Loucy (cell line): ENCODE data around the gene BCKDK.

Source experiments
- H2AFZ ChIP-seq: fragments of 200-600 bp; sonication (generic); 2 replicates; pipeline ENCODE4 v1.6.0; 2016; ENCODE audit warnings: antibody characterized with exemption, mild to moderate bottlenecking, low read length, moderate library complexity
- H3F3A ChIP-seq: fragments of 200-600 bp; 2 replicates; pipeline ENCODE4 v1.6.0; 2016; ENCODE audit warnings: antibody characterized with exemption, low read depth, mild to moderate bottlenecking
- H3K27me3 ChIP-seq: fragments of 200-600 bp; sonication (generic); 2 replicates; pipeline ENCODE4 v1.6.1; 2014; ENCODE audit warnings: low read length, mild to moderate bottlenecking; ENCODE audit not compliant: insufficient read depth, poor library complexity, severe bottlenecking
- H3K36me3 ChIP-seq: fragments of 200-600 bp; sonication (generic); 2 replicates; pipeline ENCODE4 v1.6.1; 2016; ENCODE audit warnings: low read length; ENCODE audit not compliant: insufficient read depth
- H3K4me1 ChIP-seq: fragments of 200-600 bp; sonication (generic); 2 replicates; pipeline ENCODE4 v1.5.1; 2014; ENCODE audit warnings: low read length, mild to moderate bottlenecking; ENCODE audit not compliant: insufficient read depth, poor library complexity, severe bottlenecking
- H3K4me2 ChIP-seq: fragments of 200-600 bp; sonication (generic); 2 replicates; pipeline ENCODE4 v1.6.0; 2014; ENCODE audit warnings: antibody characterized with exemption, low read length, low read depth, mild to moderate bottlenecking; ENCODE audit not compliant: poor library complexity, severe bottlenecking
- H3K4me3 ChIP-seq: fragments of 200-600 bp; sonication (generic); 2 replicates; pipeline ENCODE4 v1.5.1; 2014; ENCODE audit warnings: low read length, mild to moderate bottlenecking, mixed read lengths; ENCODE audit not compliant: poor library complexity, severe bottlenecking
- H3K79me2 ChIP-seq: fragments of 200-600 bp; sonication (generic); 2 replicates; pipeline ENCODE4 v1.6.1; 2014; ENCODE audit warnings: low read length; ENCODE audit not compliant: insufficient read depth
- H3K9ac ChIP-seq: fragments of 200-600 bp; sonication (generic); 2 replicates; pipeline ENCODE4 v1.6.0; 2014; ENCODE audit warnings: mild to moderate bottlenecking, low read depth, low read length, moderate library complexity; ENCODE audit not compliant: poor library complexity, severe bottlenecking
- H3K9me2 ChIP-seq: fragments of 200-600 bp; sonication (generic); replicated peaks from 2 replicates; pipeline ENCODE4 v1.6.1; 2016; ENCODE audit warnings: low read depth, low read length, mixed read lengths
- H3K9me3 ChIP-seq: fragments of 200-600 bp; sonication (generic); 2 replicates; pipeline ENCODE4 v1.6.1; 2014; ENCODE audit warnings: mild to moderate bottlenecking, antibody characterized with exemption, low read length, low read depth; ENCODE audit not compliant: insufficient read depth
- H4K20me1 ChIP-seq: fragments of 200-600 bp; sonication (generic); 2 replicates; pipeline ENCODE4 v1.6.0; 2014; ENCODE audit warnings: antibody characterized with exemption, low read length, mild to moderate bottlenecking; ENCODE audit not compliant: insufficient read depth, poor library complexity, severe bottlenecking
- EZH2phosphoT487 ChIP-seq: fragments of 200-600 bp; IDR thresholded peaks from 2 replicates; pipeline ENCODE4 v1.6.1; 2018; ENCODE audit warnings: antibody characterized with exemption, mild to moderate bottlenecking, moderate library complexity, borderline replicate concordance
- TF ChIP-seq, protein P1 (sequence below): fragments of 200-600 bp; sonication (generic); conservative IDR thresholded peaks from 2 replicates; pipeline ENCODE4 v1.5.1; 2014; ENCODE audit warnings: mild to moderate bottlenecking, antibody characterized with exemption, low read length

BCKDK gene

DNA sequence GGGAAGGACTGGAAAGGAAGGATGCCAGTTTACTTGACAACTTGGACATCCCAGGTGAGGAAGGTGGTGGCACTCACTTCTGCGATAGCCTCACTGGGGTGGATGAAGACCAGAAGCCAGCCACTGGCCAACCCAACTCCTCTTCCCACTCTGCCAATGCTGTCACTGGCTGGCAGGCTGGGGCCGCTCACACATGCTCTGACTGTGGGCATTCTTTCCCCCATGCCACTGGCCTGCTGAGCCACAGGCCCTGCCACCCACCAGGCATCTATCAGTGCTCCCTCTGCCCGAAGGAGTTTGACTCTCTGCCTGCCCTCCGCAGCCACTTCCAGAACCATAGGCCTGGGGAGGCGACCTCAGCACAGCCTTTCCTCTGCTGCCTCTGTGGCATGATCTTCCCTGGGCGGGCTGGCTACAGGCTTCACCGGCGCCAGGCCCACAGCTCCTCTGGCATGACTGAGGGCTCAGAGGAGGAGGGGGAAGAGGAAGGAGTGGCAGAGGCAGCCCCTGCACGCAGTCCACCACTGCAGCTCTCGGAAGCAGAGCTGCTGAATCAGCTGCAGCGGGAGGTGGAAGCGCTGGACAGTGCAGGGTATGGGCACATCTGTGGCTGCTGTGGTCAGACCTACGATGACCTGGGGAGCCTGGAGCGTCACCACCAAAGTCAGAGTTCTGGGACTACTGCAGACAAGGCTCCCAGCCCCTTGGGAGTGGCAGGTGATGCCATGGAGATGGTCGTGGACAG lies 29.4 kb upstream of the BCKDK start:
- Histone ChIP-seq H3K9me3 (no peaks in the 10 kb centered on the region), H3K79me2 (peaks cover 57% of the 10 kb centered on the region), H2AFZ (no peak overlapping the region), H3K9ac (no peak overlapping the region), H3K4me2 (no peak overlapping the region), H3K27me3 (no peaks in the 10 kb centered on the region), H3K4me1 (peaks cover 12% of the 10 kb centered on the region), H4K20me1 (peaks cover 54% of the 10 kb centered on the region), H3F3A (peaks cover 2% of the 10 kb centered on the region), H3K36me3 (peaks cover 25% of the 10 kb centered on the region; the same call in 1 of the 2 replicates), H3K4me3 (no peak overlapping the region), H3K9me2 (no peaks in the 10 kb centered on the region)
- TF ChIP-seq, protein P1, sequence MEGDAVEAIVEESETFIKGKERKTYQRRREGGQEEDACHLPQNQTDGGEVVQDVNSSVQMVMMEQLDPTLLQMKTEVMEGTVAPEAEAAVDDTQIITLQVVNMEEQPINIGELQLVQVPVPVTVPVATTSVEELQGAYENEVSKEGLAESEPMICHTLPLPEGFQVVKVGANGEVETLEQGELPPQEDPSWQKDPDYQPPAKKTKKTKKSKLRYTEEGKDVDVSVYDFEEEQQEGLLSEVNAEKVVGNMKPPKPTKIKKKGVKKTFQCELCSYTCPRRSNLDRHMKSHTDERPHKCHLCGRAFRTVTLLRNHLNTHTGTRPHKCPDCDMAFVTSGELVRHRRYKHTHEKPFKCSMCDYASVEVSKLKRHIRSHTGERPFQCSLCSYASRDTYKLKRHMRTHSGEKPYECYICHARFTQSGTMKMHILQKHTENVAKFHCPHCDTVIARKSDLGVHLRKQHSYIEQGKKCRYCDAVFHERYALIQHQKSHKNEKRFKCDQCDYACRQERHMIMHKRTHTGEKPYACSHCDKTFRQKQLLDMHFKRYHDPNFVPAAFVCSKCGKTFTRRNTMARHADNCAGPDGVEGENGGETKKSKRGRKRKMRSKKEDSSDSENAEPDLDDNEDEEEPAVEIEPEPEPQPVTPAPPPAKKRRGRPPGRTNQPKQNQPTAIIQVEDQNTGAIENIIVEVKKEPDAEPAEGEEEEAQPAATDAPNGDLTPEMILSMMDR = no peak
- no peak for TF ChIP-seq EZH2phosphoT487

DNA sequence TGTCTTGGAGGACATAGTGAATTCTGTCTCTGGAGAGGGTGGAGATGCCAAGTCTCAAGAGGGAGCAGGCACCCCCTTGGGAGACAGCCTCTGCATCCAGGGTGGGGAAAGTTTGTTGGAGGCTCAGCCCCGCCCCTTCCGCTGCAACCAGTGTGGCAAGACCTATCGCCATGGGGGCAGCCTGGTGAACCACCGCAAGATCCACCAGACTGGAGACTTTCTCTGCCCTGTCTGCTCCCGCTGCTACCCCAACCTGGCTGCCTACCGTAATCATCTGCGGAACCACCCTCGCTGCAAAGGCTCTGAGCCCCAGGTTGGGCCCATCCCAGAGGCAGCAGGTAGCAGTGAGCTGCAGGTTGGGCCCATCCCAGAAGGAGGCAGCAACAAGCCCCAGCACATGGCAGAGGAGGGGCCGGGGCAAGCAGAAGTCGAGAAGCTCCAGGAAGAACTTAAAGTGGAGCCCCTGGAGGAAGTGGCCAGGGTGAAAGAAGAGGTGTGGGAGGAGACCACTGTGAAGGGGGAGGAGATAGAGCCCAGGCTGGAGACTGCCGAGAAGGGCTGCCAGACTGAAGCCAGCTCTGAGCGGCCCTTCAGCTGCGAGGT lies 28.7 kb upstream of the BCKDK start:
- H2AFZ ChIP-seq = no peak overlapping the region
- H3K36me3 ChIP-seq = peaks cover 32% of the 10 kb centered on the region; the same call in 1 of the 2 replicates
- H3K4me2 ChIP-seq = no peak overlapping the region
- H3K4me3 ChIP-seq = no peak overlapping the region
- H3K27me3 ChIP-seq = no peaks in the 10 kb centered on the region
- peaks cover 57% of the 10 kb centered on the region for H3K79me2 ChIP-seq
- no peaks in the 10 kb centered on the region for H3K9me3 ChIP-seq
- H4K20me1 ChIP-seq = peaks cover 54% of the 10 kb centered on the region
- H3K4me1 ChIP-seq = peaks cover 12% of the 10 kb centered on the region
- no peaks in the 10 kb centered on the region for H3F3A ChIP-seq
- H3K9me2 ChIP-seq = no peaks in the 10 kb centered on the region
- no peak for TF ChIP-seq EZH2phosphoT487
- no peak overlapping the region for H3K9ac ChIP-seq

DNA sequence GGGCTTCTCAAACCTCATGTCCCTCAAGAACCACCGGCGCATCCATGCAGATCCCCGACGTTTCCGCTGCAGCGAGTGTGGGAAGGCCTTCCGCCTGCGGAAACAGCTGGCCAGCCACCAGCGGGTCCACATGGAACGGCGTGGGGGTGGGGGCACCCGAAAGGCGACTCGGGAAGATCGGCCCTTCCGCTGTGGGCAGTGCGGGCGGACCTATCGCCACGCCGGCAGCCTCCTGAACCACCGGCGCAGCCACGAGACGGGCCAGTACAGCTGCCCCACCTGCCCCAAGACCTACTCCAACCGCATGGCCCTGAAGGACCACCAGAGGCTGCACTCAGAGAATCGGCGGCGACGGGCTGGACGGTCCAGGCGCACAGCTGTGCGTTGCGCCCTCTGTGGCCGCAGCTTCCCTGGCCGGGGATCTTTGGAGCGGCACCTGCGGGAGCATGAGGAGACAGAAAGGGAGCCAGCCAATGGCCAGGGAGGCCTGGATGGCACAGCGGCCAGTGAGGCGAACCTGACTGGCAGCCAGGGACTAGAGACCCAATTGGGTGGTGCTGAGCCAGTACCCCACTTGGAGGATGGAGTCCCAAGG lies 28.1 kb upstream of the BCKDK start:
- TF ChIP-seq EZH2phosphoT487 = no peak
- TF ChIP-seq, protein P1 = no peak
- H3K36me3 ChIP-seq = peaks cover 35% of the 10 kb centered on the region; the same call in 1 of the 2 replicates
- peaks cover 53% of the 10 kb centered on the region for H3K79me2 ChIP-seq
- no peaks in the 10 kb centered on the region for H3F3A ChIP-seq
- no peaks in the 10 kb centered on the region for H3K9me2 ChIP-seq
- H3K9me3 ChIP-seq = no peaks in the 10 kb centered on the region
- no peak overlapping the region for H3K4me2 ChIP-seq
- no peak overlapping the region for H2AFZ ChIP-seq
- no peak overlapping the region for H3K9ac ChIP-seq
- peaks cover 12% of the 10 kb centered on the region for H3K4me1 ChIP-seq
- H4K20me1 ChIP-seq = peaks cover 48% of the 10 kb centered on the region
- no peaks in the 10 kb centered on the region for H3K27me3 ChIP-seq
- no peak overlapping the region for H3K4me3 ChIP-seq
